Breast epithelium (tissue), 3 donors: ENCODE measurements around the gene CLDN6.

Source experiments
- CTCF ChIP-seq, 3 donors: fragments of 450-650 bp; IDR thresholded peaks; one replicate each; pipeline ENCODE4 v1.5.1; 2016 to 2017; ENCODE audit warnings: antibody characterized with exemption in 3 of 3, mild to moderate bottlenecking in 3 of 3, moderate library complexity in 3 of 3
- POLR2A ChIP-seq: fragments of 450-650 bp; IDR thresholded peaks from one replicate; pipeline ENCODE4 v1.6.1; 2016; ENCODE audit warnings: antibody characterized with exemption, mild to moderate bottlenecking, moderate library complexity

- TF ChIP-seq CTCF (IDR thresholded peaks at IDR 0.05) (no peak), POLR2A (no peak)
These were observed 42.5 kb upstream of the CLDN6 start for GRCh38 chr16:3060339-3061127.
